ENCODE measurements around the gene GP5.

GP5 gene, protein sequence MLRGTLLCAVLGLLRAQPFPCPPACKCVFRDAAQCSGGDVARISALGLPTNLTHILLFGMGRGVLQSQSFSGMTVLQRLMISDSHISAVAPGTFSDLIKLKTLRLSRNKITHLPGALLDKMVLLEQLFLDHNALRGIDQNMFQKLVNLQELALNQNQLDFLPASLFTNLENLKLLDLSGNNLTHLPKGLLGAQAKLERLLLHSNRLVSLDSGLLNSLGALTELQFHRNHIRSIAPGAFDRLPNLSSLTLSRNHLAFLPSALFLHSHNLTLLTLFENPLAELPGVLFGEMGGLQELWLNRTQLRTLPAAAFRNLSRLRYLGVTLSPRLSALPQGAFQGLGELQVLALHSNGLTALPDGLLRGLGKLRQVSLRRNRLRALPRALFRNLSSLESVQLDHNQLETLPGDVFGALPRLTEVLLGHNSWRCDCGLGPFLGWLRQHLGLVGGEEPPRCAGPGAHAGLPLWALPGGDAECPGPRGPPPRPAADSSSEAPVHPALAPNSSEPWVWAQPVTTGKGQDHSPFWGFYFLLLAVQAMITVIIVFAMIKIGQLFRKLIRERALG

DNA sequence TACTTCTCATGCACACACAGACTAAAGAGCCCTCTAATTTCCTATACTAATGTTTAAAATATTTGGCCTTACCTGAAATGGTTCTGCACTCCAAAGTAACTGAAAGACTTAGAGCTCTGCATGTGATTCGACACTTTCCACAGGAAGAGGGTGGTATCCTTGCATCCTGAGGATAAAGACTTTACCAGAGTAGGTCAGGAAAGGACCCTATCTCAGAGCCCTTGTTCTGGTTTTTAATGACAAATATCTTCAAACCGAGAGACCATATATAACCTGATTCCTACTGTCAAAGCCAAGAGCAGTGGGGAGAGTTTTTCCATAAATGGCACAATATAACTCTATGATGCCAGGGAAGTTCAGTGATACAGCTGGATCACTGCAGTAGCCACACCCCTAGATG is at the start of gene GP5:
Gene GP5 (minus strand): TSS at position 101 of the 400 bp plus-strand sequence. CDS start 984 bp downstream, outside the sequence.
- DNase-seq: no peak

DNA sequence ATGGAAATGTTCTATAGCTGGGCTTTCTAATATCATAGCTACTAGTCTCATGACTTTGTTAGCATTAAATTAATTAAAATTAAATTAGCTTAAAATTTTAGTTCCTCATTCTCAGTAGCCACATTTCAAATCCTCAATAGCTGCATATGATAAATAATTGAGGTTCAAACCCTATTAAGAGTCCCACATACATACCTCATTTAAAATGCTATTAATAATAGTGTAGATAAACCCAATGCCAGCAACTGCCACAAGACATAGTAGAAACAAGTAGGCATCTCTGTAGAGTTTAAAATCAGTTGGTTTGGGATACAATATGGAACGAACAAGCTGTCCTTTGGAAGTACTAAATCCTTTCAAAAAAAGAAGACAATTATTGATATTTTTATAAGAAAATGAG is 48.6 kb upstream of the GP5 start:
- DNase-seq: no peak

DNA sequence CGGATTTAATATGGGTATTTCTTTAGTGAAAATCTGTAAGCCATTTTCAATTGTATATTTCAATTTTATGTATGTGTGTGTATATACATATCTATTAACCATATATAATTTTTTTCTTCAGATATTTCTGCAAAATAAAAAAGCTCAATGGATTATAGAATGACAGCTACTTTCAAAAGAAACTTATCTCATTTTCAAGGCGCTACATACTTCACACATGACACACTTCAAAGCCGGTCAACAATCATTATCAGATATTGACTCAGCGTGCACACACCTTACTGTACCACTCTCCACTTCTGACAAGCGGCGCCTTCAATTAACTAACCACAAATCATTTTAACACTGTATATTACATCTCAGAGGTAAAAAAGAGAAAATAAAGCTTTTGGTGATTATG is 48.1 kb upstream of the GP5 start:
- no peak for DNase-seq

DNA sequence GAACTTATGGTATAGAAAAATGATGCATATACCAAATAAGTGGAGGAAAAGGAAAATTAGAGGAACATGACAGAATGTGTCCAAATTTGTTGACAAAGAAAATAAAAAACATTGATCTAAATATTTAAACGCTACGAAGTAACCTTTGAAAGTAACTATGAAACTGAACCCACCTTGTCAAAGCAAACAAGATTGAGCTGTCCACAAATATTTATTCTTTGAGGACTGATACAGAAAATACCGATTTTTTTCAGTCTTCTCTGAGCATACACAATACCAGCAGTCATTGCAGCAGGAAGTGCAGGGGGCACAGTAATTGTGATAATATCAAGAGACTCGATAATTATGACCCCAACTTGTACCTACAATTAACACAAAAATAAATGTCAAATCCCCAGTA is 47.7 kb upstream of the GP5 start:
- DNase-seq: no peak

DNA sequence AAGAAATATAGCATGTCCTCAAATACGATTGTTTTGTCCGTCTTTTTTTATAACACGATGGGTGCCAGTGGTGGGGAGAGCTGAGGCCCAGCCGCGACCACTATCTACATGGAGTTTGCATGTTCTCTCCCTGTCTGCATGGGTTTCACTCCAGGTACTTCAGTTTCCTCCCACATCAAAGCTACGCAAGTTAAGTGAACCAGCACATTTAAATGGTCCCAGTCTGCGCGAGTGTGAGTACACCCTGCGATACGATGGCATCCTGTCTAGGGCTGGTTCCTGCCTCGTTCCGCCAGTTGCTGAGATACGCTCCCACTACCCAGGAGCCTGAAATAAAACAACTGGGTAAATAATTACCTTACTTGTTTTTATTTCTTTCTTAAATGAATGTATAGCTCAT is 47.1 kb upstream of the GP5 start:
- no peak for DNase-seq

DNA sequence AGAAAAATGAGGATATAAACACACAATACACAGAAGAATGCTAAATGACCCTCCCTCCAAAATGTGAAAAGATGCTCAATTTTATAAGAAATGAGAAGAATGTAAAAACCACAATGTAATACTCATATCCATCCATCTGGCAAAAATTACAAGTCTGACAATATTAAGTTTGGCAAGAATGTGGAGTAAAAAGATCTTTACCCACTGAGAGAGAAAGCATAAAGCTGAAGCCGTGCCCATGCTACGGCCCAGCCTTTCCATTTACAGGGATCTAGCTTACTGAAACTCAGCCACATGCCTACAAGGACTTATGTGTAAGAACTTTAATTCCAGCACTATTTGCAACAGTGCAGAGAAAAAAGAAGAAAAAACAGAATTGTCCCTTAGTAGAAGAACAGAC is 44.8 kb upstream of the GP5 start:
- no peak for DNase-seq

DNA sequence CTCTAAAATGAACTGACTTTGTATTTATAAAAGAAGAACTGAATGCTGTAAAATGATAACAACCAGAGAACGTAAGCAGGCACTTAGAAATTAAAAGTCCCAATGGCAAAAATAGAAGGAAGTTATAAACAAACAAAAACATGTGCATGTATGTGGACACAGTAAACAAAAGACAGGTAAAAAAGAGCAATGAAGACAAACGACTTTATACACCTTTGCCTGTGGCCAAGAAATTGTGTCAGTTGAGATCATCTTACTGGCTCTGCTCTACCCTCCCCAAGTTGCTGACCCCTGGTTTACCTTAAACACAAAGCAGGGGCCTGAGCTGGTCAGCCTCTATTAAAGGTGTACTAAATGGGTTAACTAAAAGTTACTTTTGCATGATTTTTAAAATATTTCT is 41.7 kb upstream of the GP5 start:
- no peak for DNase-seq

DNA sequence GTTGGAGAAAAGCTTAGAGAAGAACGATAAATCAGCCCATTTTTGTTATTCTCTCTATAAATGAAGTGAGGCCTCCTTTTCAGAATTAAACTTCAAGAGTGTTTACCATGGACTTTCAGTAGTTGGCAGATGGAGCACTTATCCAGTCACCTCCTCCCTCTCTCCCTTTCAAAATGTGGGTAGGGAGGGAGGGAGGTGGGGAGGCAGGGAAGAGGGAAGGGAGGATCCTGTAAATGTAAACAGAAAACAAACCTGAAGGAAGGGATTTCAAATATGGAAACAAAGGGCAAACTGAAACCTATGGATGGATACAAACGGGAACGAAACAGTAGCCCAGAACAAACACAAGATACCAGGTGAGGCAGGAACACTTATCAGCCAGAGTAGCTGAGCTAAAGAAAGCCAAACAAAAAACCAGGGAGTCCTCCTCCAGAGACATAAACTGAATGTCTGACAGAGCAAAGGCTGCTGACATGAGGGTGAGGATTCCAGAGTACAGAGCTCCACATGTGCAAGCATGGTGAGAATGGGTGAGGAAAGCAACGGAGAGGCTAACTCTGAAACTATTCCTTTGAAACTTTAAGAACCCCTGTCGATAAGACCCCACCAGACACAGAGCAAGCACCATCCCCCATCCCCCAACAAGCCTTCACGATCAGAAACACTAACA is 41.0 kb upstream of the GP5 start:
- DNase-seq: no peak

DNA sequence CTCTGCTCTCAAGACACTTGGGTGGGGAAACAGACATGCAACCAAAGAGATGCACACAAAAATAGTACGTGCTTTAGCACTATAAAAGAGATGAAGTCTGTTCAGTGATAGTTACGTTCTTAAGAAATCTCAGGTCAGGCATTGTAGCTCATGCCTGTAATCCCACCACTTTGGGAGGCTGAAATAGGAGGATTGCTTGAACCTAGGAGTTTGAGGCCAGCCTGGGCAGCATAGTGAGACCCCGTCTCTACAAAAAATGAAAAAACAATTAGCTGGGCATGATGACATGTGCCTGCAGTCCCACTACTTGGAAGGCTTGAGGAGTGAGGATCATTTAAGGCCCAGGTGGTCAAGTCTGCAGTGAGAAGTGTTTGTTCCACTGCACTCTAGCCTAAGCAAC is 35.4 kb upstream of the GP5 start:
- no peak for DNase-seq

DNA sequence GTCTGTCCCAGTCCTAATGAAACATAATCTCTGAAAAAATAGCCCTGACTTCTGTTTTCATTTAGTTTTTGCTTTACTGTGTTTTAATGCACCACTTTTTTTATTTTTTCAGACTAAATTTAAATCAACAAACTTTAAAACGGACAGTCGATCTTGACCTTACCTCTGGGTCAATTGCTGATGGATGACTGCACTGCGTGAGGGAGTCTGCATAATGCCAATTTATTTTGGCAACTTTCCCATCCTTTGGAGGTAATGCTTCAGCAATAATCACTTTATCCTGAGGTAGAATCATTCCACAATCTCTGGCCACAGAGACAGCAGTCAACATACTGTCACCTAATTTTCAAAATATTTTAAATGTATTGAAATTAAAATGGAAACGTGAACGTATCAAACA is 32.5 kb upstream of the GP5 start:
- DNase-seq: no peak

DNA sequence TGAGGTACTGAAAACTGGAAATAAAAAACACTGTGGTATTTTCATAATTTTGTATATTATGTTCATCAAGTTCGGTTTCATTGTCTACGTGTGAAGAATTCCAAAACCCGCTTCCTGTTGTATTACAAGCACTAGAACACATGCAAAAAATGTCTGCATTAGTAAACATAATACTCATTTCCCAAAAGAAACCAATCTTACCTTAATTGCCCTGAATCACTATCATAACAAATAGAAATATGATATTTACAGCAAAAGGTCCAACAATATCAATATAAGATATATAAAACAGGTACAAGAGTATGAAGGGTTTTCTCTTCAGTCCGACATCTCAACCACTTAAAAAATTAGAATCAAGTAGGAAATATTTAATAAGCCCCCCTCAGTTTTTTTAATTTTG is 26.3 kb upstream of the GP5 start:
- DNase-seq: no peak

DNA sequence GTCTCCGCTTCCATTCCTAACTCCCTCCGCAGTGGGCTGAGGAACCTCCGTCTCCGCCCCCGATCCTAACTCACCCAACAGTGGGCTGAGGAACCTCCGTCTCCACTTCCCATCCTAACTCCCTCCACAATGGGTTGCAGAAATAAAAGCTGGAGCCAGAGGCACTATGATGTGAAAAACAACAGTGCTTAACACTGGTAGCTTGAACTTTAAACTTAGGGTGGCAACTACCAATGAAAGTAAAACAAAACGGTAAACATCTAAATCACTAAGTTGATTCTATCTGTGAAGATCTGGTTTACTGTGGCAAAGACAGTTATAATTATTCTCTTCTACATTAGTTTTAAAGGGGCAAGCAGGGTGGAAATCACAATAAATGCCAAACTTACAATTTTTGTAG is 25.9 kb upstream of the GP5 start:
- no peak for DNase-seq

DNA sequence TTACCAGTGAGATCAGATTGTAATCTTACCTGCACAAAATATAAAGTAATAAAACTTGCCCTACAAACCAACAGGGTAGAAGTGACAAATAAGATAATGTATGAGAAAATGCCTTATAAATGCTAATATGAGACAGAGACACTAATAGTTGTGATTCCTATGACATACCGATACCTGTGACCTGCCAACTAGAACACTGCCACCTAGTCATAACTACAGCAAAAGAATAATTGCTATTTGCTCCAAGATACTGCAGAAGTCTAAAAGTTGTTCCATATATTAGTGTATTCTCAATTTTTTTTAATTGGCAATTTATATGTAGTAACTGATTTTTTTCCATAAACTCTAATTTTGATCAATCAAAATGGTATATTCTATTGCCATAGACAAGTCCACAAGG is 25.3 kb upstream of the GP5 start:
- no peak for DNase-seq

DNA sequence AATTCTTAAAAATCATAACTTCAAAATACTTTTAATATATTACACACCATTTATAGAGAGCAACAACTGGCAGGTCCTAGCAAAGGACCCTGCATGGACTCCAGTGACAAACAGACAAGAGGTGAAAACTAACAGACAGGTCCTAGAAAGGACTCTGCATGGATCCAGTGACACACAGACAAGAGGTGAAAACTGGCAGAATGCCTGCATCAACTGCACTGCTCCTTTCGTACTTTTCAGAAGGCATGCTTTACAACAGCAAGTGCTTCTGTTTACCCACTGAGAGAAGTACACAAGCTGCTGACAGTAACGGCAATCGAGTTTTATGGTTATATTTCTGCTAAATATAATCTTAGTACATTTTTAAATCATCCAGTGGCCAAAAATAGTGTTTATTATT is 24.3 kb upstream of the GP5 start:
- DNase-seq: no peak

DNA sequence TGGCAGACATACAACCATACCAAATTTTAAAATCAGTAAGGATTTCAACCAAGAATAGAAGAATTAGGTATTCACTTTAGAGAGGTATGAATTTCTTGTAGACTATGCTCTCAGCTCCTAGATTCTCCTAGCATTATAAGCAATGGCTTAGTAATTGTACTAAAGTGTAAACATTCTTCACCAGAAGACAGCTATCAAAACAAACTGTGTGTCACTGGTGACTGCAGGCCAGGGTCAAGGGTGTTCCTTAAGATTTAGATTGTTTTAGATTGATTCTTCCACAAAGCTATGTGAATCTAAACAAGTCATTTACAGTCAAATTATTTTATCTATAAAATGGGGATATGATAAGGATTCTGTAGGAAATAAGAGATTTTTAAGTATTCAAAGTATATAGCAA is 23.1 kb upstream of the GP5 start:
- DNase-seq: no peak

DNA sequence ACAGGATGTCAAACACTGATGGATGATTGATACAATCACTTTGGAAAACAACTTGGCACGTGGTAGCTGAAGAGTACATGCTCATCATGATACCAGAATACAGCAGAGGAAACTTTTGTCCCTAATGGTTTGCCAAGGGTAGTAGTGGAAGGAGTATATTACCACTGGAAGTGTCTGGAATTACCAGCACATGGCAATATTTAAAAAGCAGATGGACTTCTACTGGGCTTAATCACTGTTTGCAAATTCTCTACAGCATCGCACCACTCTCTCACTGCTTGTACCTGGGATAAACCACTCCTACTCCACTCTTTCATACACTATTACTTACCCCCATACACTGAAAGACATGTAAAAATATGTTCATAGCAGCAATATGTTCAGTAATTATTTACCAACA is 19.6 kb upstream of the GP5 start:
- no peak for DNase-seq

DNA sequence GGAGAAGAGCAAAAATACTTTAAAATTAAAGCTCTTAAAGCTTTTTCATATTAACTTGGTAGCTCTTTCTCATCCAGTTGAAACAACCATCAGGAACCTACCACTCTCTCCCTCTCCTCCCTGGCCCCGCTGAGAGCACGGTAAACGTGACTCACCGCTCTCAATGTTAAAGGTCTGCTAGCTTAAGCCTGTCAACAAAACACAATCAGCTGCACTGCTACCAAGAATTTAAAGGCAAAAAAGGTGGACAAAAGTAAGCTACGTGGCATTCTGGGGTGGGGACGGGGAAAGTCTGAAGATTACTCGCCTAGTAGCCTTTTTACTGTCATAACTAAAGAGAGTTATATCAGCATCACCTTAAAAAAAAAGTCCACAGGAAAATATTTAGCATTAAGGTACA is 8.4 kb upstream of the GP5 start:
- no peak for DNase-seq

DNA sequence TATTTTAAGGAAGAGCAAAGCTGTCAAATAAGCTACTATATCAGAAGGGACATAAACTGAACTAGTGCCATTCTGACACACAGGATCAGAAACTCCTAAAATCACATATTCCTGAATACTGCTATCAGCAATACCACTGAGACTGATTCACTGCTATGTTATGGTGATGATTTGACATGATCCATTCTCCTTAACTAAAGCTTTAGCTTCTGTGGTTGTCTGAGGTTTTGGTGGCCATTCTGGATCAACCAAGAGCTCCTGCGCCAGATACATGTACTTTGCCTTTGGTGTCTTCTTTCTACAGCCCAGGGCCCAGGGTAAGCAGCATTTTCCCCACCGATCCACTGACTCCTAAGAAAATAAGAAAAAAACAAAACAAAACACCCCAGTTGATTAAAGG is 6.7 kb upstream of the GP5 start:
- DNase-seq: no peak

DNA sequence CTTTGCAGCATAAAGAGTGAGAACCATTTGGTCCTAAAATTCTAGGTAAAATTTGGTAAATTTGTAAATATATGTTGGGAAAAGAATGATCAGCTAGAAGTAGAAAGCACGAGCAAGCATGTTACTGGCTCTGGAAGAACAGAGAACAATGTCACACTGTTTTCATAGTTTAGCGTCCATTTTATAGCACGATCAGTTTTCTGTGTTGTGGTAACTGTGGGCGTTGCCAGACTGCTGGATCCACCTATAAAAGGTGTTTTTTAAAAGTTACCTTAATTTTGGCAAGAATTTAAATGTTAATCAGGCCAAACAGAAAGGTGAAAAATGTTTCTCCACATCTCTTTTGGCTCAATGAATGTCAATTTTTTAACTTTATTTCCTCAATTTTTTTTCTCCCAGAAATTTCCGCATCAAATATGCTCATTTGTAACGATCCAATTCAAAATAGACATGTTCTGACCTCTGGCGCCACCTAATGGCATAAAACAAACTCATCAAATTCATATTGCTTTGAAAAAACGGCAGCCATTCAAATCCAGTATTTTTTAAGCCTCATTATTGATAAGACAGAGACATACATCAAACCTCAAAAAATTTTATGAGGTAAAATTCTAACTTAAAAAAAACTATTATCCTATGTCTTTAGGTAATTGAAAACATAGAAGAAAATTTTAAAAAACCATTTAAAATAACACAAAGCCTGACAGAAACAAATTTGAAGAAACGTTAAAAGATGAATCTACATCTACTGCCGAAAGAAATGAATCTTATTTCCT is 5.5 kb upstream of the GP5 start:
- no peak for DNase-seq

DNA sequence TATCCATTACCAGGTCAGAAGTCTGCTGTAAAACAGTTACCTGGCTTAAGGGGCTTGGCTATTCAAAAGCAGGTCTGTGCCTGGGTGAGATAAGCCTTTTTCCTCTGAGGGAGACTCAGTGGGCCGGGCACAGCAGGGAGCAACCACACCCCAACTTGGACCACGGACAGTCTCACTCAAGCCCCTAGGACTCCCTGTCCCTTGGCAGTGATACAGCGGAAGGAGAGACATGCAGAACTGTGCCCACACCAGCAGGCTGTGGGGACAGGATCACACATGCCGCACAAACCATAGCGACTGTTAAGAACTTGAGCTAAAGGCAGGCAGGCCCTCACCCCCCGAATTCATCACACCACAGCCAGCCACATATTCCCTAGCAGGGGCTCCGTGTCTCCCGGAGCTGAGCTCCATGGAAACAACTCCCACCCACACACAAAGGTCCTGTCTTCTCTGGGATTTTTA is 2.8 kb upstream of the GP5 start:
- no peak for DNase-seq

DNA sequence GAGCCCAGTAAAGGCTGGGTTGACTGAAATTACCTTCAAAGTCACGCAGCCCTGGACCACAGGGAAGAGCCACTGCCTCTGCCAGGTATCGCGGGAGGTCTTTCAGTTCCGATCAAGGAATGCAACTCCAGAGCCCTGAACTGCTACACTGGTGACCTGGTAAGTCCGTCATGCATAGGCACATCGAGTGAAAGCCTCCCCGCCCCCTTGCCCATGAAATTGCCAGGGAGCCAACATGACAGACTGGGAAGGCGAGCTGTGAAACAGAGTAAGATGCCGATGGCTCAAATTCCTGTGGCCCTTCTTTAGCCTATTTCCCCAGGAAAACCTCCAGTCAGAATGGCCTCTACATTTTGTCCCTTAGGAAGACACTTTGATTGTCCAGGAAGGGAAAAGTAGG is 2.3 kb upstream of the GP5 start:
- DNase-seq: no peak

DNA sequence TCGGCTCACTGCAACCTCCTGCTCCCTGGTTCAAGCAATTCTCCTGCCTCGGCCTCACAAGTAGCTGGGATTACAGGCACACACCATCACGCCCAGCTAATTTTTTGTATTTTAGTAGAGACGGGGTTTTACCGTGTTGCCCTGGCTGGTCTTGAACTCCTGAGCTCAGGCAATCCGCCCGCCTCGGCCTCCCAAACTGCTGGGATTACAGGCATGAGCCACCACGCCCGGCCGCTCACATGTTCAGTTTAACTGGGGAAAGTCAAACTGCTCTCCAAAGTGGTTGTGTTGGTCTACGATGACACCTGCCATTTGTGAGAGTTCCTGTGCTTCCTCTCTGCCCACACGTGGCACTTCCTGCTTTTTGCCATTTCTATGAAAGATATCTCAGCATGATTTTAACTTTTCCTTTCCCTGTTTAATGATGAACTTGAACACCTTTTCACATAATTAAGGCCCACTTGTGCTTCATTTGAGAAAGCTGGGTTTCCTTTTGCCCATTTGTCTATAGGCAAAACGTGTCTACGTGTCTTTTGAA is 877 bp upstream of the GP5 start:
- DNase-seq: no peak

DNA sequence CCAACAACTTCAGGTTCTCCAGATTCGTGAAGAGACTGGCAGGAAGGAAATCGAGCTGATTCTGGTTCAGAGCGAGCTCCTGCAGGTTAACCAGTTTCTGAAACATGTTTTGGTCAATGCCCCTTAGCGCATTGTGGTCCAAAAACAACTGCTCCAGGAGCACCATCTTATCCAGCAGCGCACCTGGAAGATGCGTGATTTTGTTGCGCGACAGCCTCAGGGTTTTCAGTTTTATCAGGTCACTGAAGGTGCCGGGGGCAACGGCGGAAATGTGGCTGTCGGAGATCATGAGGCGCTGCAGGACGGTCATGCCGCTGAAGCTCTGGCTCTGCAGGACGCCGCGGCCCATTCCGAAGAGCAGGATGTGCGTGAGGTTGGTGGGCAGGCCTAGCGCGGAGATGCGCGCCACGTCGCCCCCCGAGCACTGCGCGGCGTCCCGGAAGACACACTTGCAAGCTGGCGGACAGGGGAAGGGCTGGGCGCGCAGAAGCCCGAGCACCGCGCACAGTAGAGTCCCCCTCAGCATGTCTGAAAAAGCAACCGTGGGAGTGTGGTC is 1.2 kb downstream of the GP5 start:
- no peak for DNase-seq

Data from activated CD4-positive, CD25-positive, alpha-beta regulatory T cell treated with anti-CD3 and anti-CD28 coated beads, Interleukin-2, amount 50 U/mL, for 72 hours (primary cell).